Gastroesophageal sphincter (tissue), 4 donors: Measurements from ENCODE around the gene PRCP. TPM values are rescaled to one million over a fixed set of nuclear protein-coding genes. Genes with fewer than 3 reads are reported as not detected.
"Not testable (repeated sequence)": the region's sequence is repeated elsewhere in the genome, so short reads cannot be mapped to it uniquely, and the experiment has no call there.

ENCODE experiments used
- ATAC-seq: fragments of 150-250 bp; one replicate; pipeline ENCODE4 v1.9.1; 2016; ENCODE audit warnings: mild to moderate bottlenecking, moderate library complexity
- H3K27ac ChIP-seq, 4 donors: fragments of 200-600 bp; sonication (generic) in 3 of 4; 1 replicate in 3 of 4; 2 replicates in 1 of 4; pipeline ENCODE4 v1.5.1; 2016 to 2019
- H3K27me3 ChIP-seq: fragments of 200-600 bp; sonication (generic); one replicate; pipeline ENCODE4 v1.5.1; 2019
- H3K36me3 ChIP-seq, 2 donors: fragments of 200-600 bp; sonication (generic); one replicate each; pipeline ENCODE4 v1.5.1; 2019; ENCODE audit warnings: control low read depth in 1 of 2
- H3K4me1 ChIP-seq, 3 donors: fragments of 200-600 bp; sonication (generic); 1 replicate in 2 of 3; 2 replicates in 1 of 3; pipeline ENCODE4 v1.5.1; 2016 to 2019; ENCODE audit warnings: control low read depth in 2 of 3
- H3K4me3 ChIP-seq, 2 donors: fragments of 200-600 bp; sonication (generic); one replicate each; pipeline ENCODE4 v1.5.1; 2019; ENCODE audit warnings: mild to moderate bottlenecking in 1 of 2, moderate library complexity in 1 of 2
- H3K9me3 ChIP-seq, 3 donors: fragments of 200-600 bp; sonication (generic); one replicate each; pipeline ENCODE4 v1.5.1; 2017 to 2019; ENCODE audit warnings: control low read depth in 2 of 3
- CTCF ChIP-seq, 4 experiments: fragments of 200-600 bp in 2 of 4; fragments of 450-650 bp in 2 of 4; sonication (generic) in 1 of 4; IDR thresholded peaks; one replicate each; pipeline ENCODE4 v1.5.1; 2017 to 2019; ENCODE audit warnings: antibody characterized with exemption in 4 of 4, mild to moderate bottlenecking in 2 of 4, moderate library complexity in 2 of 4
- EP300 ChIP-seq: sonication (generic); formaldehyde crosslinking; IDR thresholded peaks from one replicate; pipeline ENCODE4 v1.6.1; 2017; ENCODE audit warnings: antibody characterized with exemption, mild to moderate bottlenecking
- POLR2A ChIP-seq, 2 donors: fragments of 450-650 bp; IDR thresholded peaks; one replicate each; pipeline ENCODE4 v1.6.1; 2017; ENCODE audit warnings: antibody characterized with exemption in 2 of 2, mild to moderate bottlenecking in 2 of 2, moderate library complexity in 1 of 2
- POLR2AphosphoS5 ChIP-seq: sonication (generic); formaldehyde crosslinking; IDR thresholded peaks from one replicate; pipeline ENCODE4 v1.6.1; 2017; ENCODE audit warnings: antibody characterized with exemption
- WGBS, 2 donors: methylation state at CpG; one replicate each; pipeline ENCODE4 v1.1.5; 2018; ENCODE audit warnings: low coverage in 1 of 2; 5-methylcytosine and 5-hydroxymethylcytosine counted together
- total RNA-seq, 4 donors: library from RNA; depleted of rRNA; stranded (reverse); fragments of >200 nt; gene quantifications; one replicate each; pipeline ENCODE4 v1.1.0, GENCODE V29; 2016

Gene PRCP
- total RNA-seq, 4 donors from 2014 or later, result 22.8 to 62.2 (median 42.4) TPM

- not testable (repeated sequence) for H3K9me3 ChIP-seq, ATAC-seq, H3K36me3 ChIP-seq, H3K4me1 ChIP-seq, H3K27me3 ChIP-seq, H3K4me3 ChIP-seq, H3K27ac ChIP-seq
- 93 to 98% methylated on average over 9 of the region's 10 CpGs for WGBS, 2 donors
Observed at GRCh38 chr11:82919786-82920185, 19.6 kb upstream of the PRCP start.

DNA sequence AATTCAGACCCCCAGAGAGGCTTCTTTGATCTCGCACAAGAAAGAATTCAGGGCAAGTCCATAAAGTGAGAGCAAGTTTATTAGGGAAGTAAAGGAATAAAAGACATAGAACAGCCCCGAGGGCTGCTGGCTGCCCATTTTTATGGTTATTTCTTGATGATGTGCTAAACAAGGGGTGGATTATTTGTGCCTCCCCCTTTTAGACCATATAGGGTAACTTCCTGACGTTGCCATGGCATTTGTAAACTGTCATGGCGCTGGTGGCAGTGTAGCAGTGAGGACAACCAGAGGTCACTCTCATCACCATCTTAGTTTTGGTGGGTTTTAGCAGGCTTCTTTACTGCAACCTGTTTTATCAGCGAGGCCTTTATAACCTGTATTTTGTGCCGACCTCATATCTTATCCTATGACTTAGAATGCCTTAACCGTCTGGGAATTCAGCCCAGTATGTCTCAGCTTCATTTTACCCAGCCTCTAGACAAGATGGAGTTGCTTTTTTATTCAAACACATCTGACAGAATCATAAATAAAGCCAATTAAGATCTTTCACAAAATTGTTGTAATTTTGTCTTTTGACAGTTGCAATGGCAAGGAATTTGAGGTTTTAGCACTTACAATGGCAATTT is 8.9 kb upstream of the PRCP start:
- Histone ChIP-seq H3K27me3 (no peaks in the 10 kb centered on the region), H3K36me3 (no peaks in the 10 kb centered on the region), H3K4me3 (no peak overlapping the region), H3K27ac (no peak overlapping the region), H3K4me1 (no peaks in the 10 kb centered on the region), H3K9me3 (peaks cover 0 to 6% (median 0%) of the 10 kb centered on the region in 3 donors)
- no peak for TF ChIP-seq EP300
- no peak for TF ChIP-seq POLR2A (IDR thresholded peaks at IDR 0.05)
- TF ChIP-seq POLR2AphosphoS5, result no peak
- TF ChIP-seq CTCF (IDR thresholded peaks at IDR 0.05), result no peak
- ATAC-seq, result no peak
- WGBS, 2 donors, result 72 to 75% methylated on average over 3 to 6 of the region's 7 CpGs

DNA sequence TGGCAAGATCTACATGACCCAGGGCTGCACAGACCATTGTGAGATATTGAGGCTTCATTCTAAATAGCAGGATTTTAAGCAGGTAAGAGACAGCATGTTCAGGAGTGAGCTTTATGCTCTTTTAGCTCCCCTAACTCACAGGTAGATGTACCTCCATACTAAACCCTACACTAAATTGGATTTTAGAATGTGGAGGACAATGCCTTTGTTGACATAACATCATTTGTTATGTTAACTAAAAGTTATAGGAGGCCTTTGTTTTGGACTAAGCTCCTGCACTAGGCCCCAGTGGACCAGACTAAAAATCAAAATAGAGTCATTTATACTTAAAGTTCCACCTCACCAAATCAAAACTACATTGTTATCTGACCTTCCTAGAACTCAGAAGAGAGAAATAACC is 8.1 kb upstream of the PRCP start:
- Histone ChIP-seq H3K9me3 (peaks cover 0 to 6% (median 0%) of the 10 kb centered on the region in 3 donors), H3K4me1 (no peaks in the 10 kb centered on the region), H3K27me3 (no peaks in the 10 kb centered on the region), H3K36me3 (no peaks in the 10 kb centered on the region), H3K27ac (no peak overlapping the region), H3K4me3 (no peak overlapping the region)
- ATAC-seq, result no peak
- TF ChIP-seq EP300 (no peak), POLR2AphosphoS5 (no peak), CTCF (IDR thresholded peaks at IDR 0.05) (no peak), POLR2A (IDR thresholded peaks at IDR 0.05) (no peak)

GRCh38 chr11:82907371-82907770 is 7.1 kb upstream of the PRCP start:
- Histone ChIP-seq H3K9me3 (peaks cover 0 to 6% (median 0%) of the 10 kb centered on the region in 3 donors), H3K4me1 (peaks cover 0 to under 1% (median 0%) of the 10 kb centered on the region in 3 donors), H3K27ac (no peak overlapping the region), H3K27me3 (no peaks in the 10 kb centered on the region), H3K4me3 (no peak overlapping the region), H3K36me3 (no peaks in the 10 kb centered on the region)
- 90 to 98% methylated on average over 5 of the region's 5 CpGs for WGBS, 2 donors
- TF ChIP-seq POLR2AphosphoS5 (no peak), POLR2A (IDR thresholded peaks at IDR 0.05) (no peak), EP300 (no peak), CTCF (IDR thresholded peaks at IDR 0.05) (no peak)
- ATAC-seq, result no peak

DNA sequence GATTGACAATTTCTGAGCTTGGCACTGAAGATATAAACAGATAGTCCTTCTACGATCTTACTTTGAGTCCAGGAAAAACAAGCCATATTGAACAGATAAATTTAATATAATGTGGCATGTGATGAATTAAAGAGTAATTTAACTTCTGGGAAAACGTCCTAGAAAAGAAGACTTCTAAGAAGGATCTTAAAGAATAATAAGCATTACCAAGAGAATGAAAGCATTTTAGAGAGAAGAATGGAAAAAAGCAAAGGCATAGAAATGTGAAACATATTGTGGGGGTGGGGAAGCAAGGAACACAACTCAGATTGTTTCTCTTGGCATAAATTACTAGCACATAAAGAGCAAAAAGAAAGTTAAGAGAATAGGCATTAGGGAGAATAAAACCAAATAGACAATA is 6.7 kb upstream of the PRCP start:
- WGBS, 2 donors, result 23 to 32% methylated on average over 2 of the region's 2 CpGs
- Histone ChIP-seq H3K4me3 (no peak overlapping the region), H3K36me3 (no peaks in the 10 kb centered on the region), H3K27ac (no peak overlapping the region), H3K9me3 (peaks cover 0 to 2% (median 0%) of the 10 kb centered on the region in 3 donors), H3K4me1 (peaks cover 0 to 5% (median 0%) of the 10 kb centered on the region in 3 donors), H3K27me3 (no peaks in the 10 kb centered on the region)
- TF ChIP-seq POLR2A (IDR thresholded peaks at IDR 0.05) (no peak), CTCF (IDR thresholded peaks at IDR 0.05) (no peak), POLR2AphosphoS5 (no peak), EP300 (no peak)
- no peak for ATAC-seq
